Esophagus squamous epithelium (tissue), 5 donors: ENCODE measurements around the gene GAB3. TPM values are rescaled to one million over a fixed set of nuclear protein-coding genes. Genes with fewer than 3 reads are reported as not detected.

Experiments used
- DNase-seq: peaks from one replicate; lab custom pipeline; 2025; lab: John Stamatoyannopoulos, UW
- H3K27ac ChIP-seq, 4 donors: fragments of 200-600 bp; sonication (generic); one replicate each; pipeline ENCODE4 v1.5.1; 2016 to 2019; ENCODE audit warnings: mild to moderate bottlenecking in 1 of 4
- H3K27me3 ChIP-seq, 4 donors: fragments of 200-600 bp; sonication (generic); 1 replicate in 3 of 4; 2 replicates in 1 of 4; pipeline versions ENCODE4 v1.5.1 to v1.6.0; 2017 to 2021; ENCODE audit warnings: antibody characterized with exemption in 1 of 4
- H3K36me3 ChIP-seq, 3 donors: fragments of 200-600 bp; sonication (generic); one replicate each; pipeline ENCODE4 v1.5.1; 2016 to 2019
- H3K4me1 ChIP-seq, 3 donors: fragments of 200-600 bp; sonication (generic); one replicate each; pipeline ENCODE4 v1.5.1; 2017 to 2019
- H3K4me3 ChIP-seq, 4 donors: fragments of 200-600 bp; sonication (generic); 1 replicate in 3 of 4; 2 replicates in 1 of 4; pipeline ENCODE4 v1.5.1; 2016 to 2019; ENCODE audit warnings: mild to moderate bottlenecking in 2 of 4, moderate library complexity in 1 of 4
- H3K9me3 ChIP-seq, 3 donors: fragments of 200-600 bp; sonication (generic); one replicate each; pipeline ENCODE4 v1.5.1; 2016 to 2019
- CTCF ChIP-seq, 6 experiments: fragments of 450-650 bp in 4 of 6; fragments of 200-600 bp in 2 of 6; sonication (generic) in 2 of 6; IDR thresholded peaks; one replicate each; pipeline ENCODE4 v1.5.1; 2016 to 2019; ENCODE audit warnings: antibody characterized with exemption in 6 of 6, mild to moderate bottlenecking in 4 of 6, moderate library complexity in 4 of 6
- POLR2A ChIP-seq, 4 donors: fragments of 450-650 bp; IDR thresholded peaks; one replicate each; pipeline ENCODE4 v1.6.1; 2017; ENCODE audit warnings: antibody characterized with exemption in 4 of 4, mild to moderate bottlenecking in 4 of 4, moderate library complexity in 3 of 4
- WGBS, 2 donors: methylation state at CpG; one replicate each; pipeline ENCODE4 v1.1.5; 2018; 5-methylcytosine and 5-hydroxymethylcytosine counted together
- intact Hi-C: fragments of 100-400 bp; cut with DNase I; formaldehyde crosslinking; loops from one replicate; pipeline ENCODE4 v1.15.0; 2022
- total RNA-seq, 4 donors: library from RNA; depleted of rRNA; stranded (reverse); fragments of >200 nt; gene quantifications; one replicate each; pipeline ENCODE4 v1.1.0, GENCODE V29; 2016
- donor health status: DM: yes; HTN: yes; CAD: no.

Gene GAB3
- total RNA-seq, 4 donors from 2014 or later: 0.61 to 4.4 (median 1.8) TPM

- no peaks in the 10 kb centered on the region for H3K9me3 ChIP-seq
- DNase-seq: no peak
- H3K4me1 ChIP-seq: peaks cover 5 to 97% (median 56%) of the 10 kb centered on the region in 3 donors
- intact Hi-C loops: no loop called here
- H3K27ac ChIP-seq: peak overlapping the region in 3 of 4 donors; percentile 66 to 85 (median 84)
- TF ChIP-seq POLR2A (IDR thresholded peaks at IDR 0.05): no peak
- no peak for TF ChIP-seq CTCF (IDR thresholded peaks at IDR 0.05)
- 52 to 54% methylated on average over 2 of the region's 2 CpGs for WGBS, 2 donors
- no peaks in the 10 kb centered on the region for H3K27me3 ChIP-seq
- no peaks in the 10 kb centered on the region for H3K36me3 ChIP-seq
- H3K4me3 ChIP-seq: no peak overlapping the region
Measured at GRCh38 chrX:154733066-154733425, 17.8 kb downstream of the GAB3 start.

- Histone ChIP-seq H3K4me3 (no peak overlapping the region), H3K9me3 (no peaks in the 10 kb centered on the region), H3K36me3 (no peaks in the 10 kb centered on the region), H3K27me3 (no peaks in the 10 kb centered on the region), H3K27ac (peak overlapping the region in 3 of 4 donors; percentile 66 to 85 (median 84)), H3K4me1 (peaks cover 7 to 98% (median 54%) of the 10 kb centered on the region in 3 donors)
- TF ChIP-seq POLR2A (IDR thresholded peaks at IDR 0.05) (no peak), CTCF (IDR thresholded peaks at IDR 0.05) (no peak)
- 40 to 46% methylated on average over 3 to 5 of the region's 5 CpGs for WGBS, 2 donors
- DNase-seq: no peak
- intact Hi-C loops: no loop called here
Measured at GRCh38 chrX:154732421-154733065, 18.3 kb downstream of the GAB3 start.

GRCh38 chrX:154731881-154732280 is 19.0 kb downstream of the GAB3 start:
- H3K36me3 ChIP-seq: no peaks in the 10 kb centered on the region
- H3K9me3 ChIP-seq: no peaks in the 10 kb centered on the region
- intact Hi-C loops: no loop called here
- WGBS, 2 donors: 76 to 92% methylated on average over 7 of the region's 7 CpGs
- peak overlapping the region in 3 of 4 donors; percentile 66 to 84 (median 77) for H3K27ac ChIP-seq
- no peak overlapping the region for H3K4me3 ChIP-seq
- DNase-seq: no peak
- no peak for TF ChIP-seq CTCF (IDR thresholded peaks at IDR 0.05)
- TF ChIP-seq POLR2A (IDR thresholded peaks at IDR 0.05): no peak
- H3K4me1 ChIP-seq: peaks cover 7 to 98% (median 57%) of the 10 kb centered on the region in 3 donors
- no peaks in the 10 kb centered on the region for H3K27me3 ChIP-seq

GRCh38 chrX:154731184-154731583 is 19.7 kb downstream of the GAB3 start:
- intact Hi-C loops: no loop called here
- no peaks in the 10 kb centered on the region for H3K36me3 ChIP-seq
- H3K27me3 ChIP-seq: no peaks in the 10 kb centered on the region
- peak overlapping the region in 3 of 4 donors; percentile 51 to 84 (median 77) for H3K27ac ChIP-seq
- 72 to 90% methylated on average over 4 to 5 of the region's 5 CpGs for WGBS, 2 donors
- H3K4me3 ChIP-seq: no peak overlapping the region
- no peaks in the 10 kb centered on the region for H3K9me3 ChIP-seq
- H3K4me1 ChIP-seq: peaks cover 7 to 95% (median 57%) of the 10 kb centered on the region in 3 donors
- no peak for DNase-seq
- TF ChIP-seq CTCF (IDR thresholded peaks at IDR 0.05) (no peak), POLR2A (IDR thresholded peaks at IDR 0.05) (no peak)

GRCh38 chrX:154730253-154730891 is 20.5 kb downstream of the GAB3 start:
- 4 to 30% methylated on average over 4 to 6 of the region's 6 CpGs for WGBS, 2 donors
- Histone ChIP-seq H3K4me1 (peaks cover 7 to 86% (median 50%) of the 10 kb centered on the region in 3 donors), H3K27ac (peak overlapping the region in 3 of 4 donors; percentile 51 to 84 (median 77))

More at GRCh38 chrX:154730253-154730891, 20.5 kb downstream of the GAB3 start:
- Histone ChIP-seq H3K36me3 (no peaks in the 10 kb centered on the region), H3K4me3 (no peak overlapping the region), H3K9me3 (no peaks in the 10 kb centered on the region), H3K27me3 (no peaks in the 10 kb centered on the region)
- DNase-seq: no peak
- TF ChIP-seq POLR2A (IDR thresholded peaks at IDR 0.05): no peak
- no peak for TF ChIP-seq CTCF (IDR thresholded peaks at IDR 0.05)
- intact Hi-C loops: no loop called here
